RWPE2 (cell line): ENCODE measurements around the gene TECPR2.

ENCODE experiments used
- ATAC-seq: fragments of 200-7000 bp; cut with Tn5 transposase; 3 replicates; pipeline ENCODE4 v1.9.1; 2021; ENCODE audit warnings: low read depth
- DNase-seq: peaks from one replicate; pipeline ENCODE4 v3.0.0-alpha.2; 2020; ENCODE audit warnings: low spot score
- H3K27ac ChIP-seq: fragments of 450-650 bp; 2 replicates; pipeline ENCODE4 v1.5.1; 2017; ENCODE audit warnings: mild to moderate bottlenecking; ENCODE audit not compliant: poor library complexity, severe bottlenecking
- H3K27me3 ChIP-seq: fragments of 250-450 bp; sonication (Bioruptor Pico); 2 replicates; pipeline ENCODE4 v1.5.1; 2021; ENCODE audit warnings: mild to moderate bottlenecking, moderate library complexity; ENCODE audit not compliant: insufficient read depth, poor library complexity, severe bottlenecking
- H3K36me3 ChIP-seq: fragments of 250-450 bp; sonication (Bioruptor Pico); 2 replicates; pipeline ENCODE4 v1.5.1; 2020; ENCODE audit warnings: low read depth, mild to moderate bottlenecking, moderate library complexity
- H3K4me1 ChIP-seq: fragments of 250-450 bp; sonication (Bioruptor Pico); 2 replicates; pipeline ENCODE4 v1.5.1; 2021; ENCODE audit warnings: mild to moderate bottlenecking, moderate library complexity; ENCODE audit not compliant: insufficient read depth, poor library complexity, severe bottlenecking
- H3K4me3 ChIP-seq: fragments of 250-450 bp; sonication (Bioruptor Pico); 2 replicates; pipeline ENCODE4 v1.5.1; 2021; ENCODE audit warnings: mild to moderate bottlenecking, moderate library complexity; ENCODE audit not compliant: severe bottlenecking
- H3K9me3 ChIP-seq: fragments of 250-450 bp; sonication (Bioruptor Pico); 2 replicates; pipeline ENCODE4 v1.5.1; 2021; ENCODE audit warnings: mild to moderate bottlenecking, moderate library complexity; ENCODE audit not compliant: severe bottlenecking
- CTCF ChIP-seq: fragments of 450-650 bp; IDR thresholded peaks from one replicate; pipeline ENCODE4 v1.5.1; 2017; ENCODE audit warnings: mild to moderate bottlenecking, moderate library complexity; ENCODE audit not compliant: poor library complexity, severe bottlenecking

The TECPR2 gene

GRCh38 chr14:102500713-102501112 is 138.0 kb downstream of the TECPR2 start:
- ATAC-seq (no peak), DNase-seq (no peak)
- peaks cover 15% of the 10 kb centered on the region for H3K4me1 ChIP-seq
- no peaks in the 10 kb centered on the region for H3K9me3 ChIP-seq
- peak overlapping the region; percentile 78 for H3K27ac ChIP-seq
- H3K36me3 ChIP-seq = no peaks in the 10 kb centered on the region
- no peaks in the 10 kb centered on the region for H3K27me3 ChIP-seq
- H3K4me3 ChIP-seq = no peak overlapping the region
- TF ChIP-seq CTCF = no peak

DNA sequence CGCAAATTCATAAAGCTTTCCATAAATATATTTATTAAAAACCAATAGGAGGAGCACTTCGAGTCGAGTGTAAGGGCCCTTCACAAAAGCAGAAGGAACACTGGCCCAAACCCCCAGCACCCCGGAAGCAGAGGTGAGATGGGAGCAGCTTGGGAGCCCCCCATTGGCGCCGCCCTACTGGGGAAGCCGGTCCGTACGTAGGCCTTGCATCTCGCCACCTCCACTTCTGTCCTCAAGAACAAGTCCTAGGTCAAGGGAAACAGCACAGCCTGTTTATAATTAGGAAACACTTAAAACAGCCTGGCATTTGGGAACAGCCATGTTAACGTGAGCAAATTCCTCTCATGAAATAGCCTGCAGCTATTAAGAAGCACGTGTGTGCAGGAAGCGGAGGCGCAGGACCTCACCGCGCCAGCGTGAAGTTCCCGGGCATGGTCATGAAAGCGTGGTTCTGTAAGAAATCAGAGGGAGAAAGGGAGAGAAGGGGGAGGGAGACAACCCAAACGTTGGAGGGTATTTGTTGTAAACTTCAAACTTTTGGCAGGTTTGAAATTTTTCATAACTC is 139.1 kb downstream of the TECPR2 start:
- peak; percentile 31 for TF ChIP-seq CTCF
- H3K27ac ChIP-seq = peak overlapping the region; percentile 78
- H3K27me3 ChIP-seq = no peaks in the 10 kb centered on the region
- ATAC-seq = no peak
- peaks cover 15% of the 10 kb centered on the region for H3K4me1 ChIP-seq
- DNase-seq = no peak
- no peak overlapping the region for H3K4me3 ChIP-seq
- H3K9me3 ChIP-seq = no peaks in the 10 kb centered on the region
- 0 out of 2 replicates have a peak, but pooled peaks cover 4% of the 10 kb centered on the region for H3K36me3 ChIP-seq

GRCh38 chr14:102502571-102502970 is 139.8 kb downstream of the TECPR2 start:
- Histone ChIP-seq H3K9me3 (no peaks in the 10 kb centered on the region), H3K4me1 (peaks cover 15% of the 10 kb centered on the region), H3K36me3 (0 out of 2 replicates have a peak, but pooled peaks cover 4% of the 10 kb centered on the region), H3K27me3 (no peaks in the 10 kb centered on the region), H3K27ac (peak overlapping the region; percentile 78), H3K4me3 (no peak overlapping the region)
- ATAC-seq (no peak), DNase-seq (no peak)
- TF ChIP-seq CTCF = no peak

DNA sequence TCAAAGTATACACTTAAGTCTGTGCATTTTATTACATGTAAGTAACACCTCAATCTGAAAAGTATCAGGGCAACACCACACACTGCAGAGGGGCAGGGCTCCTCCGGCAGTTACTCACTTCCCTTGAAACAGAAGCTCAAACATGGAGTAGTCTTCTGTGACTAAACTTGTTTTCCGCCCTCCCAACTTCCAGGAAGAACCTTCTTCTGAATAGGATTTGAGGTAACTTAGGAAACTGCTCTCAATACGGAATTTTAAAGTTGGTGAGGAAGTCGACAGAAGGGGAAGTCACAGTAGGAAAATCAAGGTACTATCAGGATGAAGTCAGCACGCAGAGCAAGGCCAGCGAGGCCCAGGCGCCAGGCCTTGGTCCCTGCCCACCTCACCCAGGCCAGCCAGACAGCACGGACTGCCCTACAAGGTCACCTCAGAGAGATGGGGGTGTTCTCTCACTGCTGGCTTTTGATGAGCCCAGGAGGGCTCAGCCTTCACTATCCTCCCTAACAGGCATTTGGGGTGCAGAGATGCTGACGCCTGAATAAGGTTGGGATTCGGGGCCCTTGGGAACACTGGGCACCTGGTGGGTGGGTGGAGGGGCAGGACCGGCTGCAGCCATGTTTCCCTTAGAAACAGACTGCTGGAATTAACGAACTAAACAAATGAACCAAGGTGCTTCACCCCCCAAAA is 141.0 kb downstream of the TECPR2 start:
- H3K4me1 ChIP-seq = peaks cover 15% of the 10 kb centered on the region
- DNase-seq (no peak), ATAC-seq (0 out of 3 replicates have a peak, but pooled peaks have one; percentile 8)
- peaks cover 9% of the 10 kb centered on the region for H3K36me3 ChIP-seq
- no peaks in the 10 kb centered on the region for H3K27me3 ChIP-seq
- no peak for TF ChIP-seq CTCF
- H3K27ac ChIP-seq = peak overlapping the region; percentile 20
- no peak overlapping the region for H3K4me3 ChIP-seq
- no peaks in the 10 kb centered on the region for H3K9me3 ChIP-seq

- Histone ChIP-seq H3K27me3 (no peaks in the 10 kb centered on the region), H3K4me1 (peaks cover 15% of the 10 kb centered on the region), H3K27ac (peak overlapping the region; percentile 20), H3K4me3 (no peak overlapping the region), H3K36me3 (peaks cover 9% of the 10 kb centered on the region), H3K9me3 (no peaks in the 10 kb centered on the region)
- no peak for TF ChIP-seq CTCF
- no peak for DNase-seq
- ATAC-seq = no peak
These were observed 141.7 kb downstream of the TECPR2 start for GRCh38 chr14:102504328-102504999.
